DOHH2 (cell line): ENCODE measurements around the gene CLCA4.

Source experiments
- EZH2phosphoT487 ChIP-seq: fragments of 200-600 bp; sonication (generic); IDR thresholded peaks from 2 replicates; pipeline ENCODE4 v1.6.1; 2017; ENCODE audit warnings: borderline replicate concordance, mild to moderate bottlenecking, antibody characterized with exemption, low read length, moderate library complexity, mixed read lengths
- TF ChIP-seq, protein P1 (sequence below): fragments of 200-600 bp; sonication (generic); IDR thresholded peaks from one replicate; pipeline ENCODE4 v1.5.1; 2014; ENCODE audit warnings: antibody characterized with exemption, mild to moderate bottlenecking, low read depth, low read length; ENCODE audit not compliant: poor library complexity, severe bottlenecking

- TF ChIP-seq, protein P1, sequence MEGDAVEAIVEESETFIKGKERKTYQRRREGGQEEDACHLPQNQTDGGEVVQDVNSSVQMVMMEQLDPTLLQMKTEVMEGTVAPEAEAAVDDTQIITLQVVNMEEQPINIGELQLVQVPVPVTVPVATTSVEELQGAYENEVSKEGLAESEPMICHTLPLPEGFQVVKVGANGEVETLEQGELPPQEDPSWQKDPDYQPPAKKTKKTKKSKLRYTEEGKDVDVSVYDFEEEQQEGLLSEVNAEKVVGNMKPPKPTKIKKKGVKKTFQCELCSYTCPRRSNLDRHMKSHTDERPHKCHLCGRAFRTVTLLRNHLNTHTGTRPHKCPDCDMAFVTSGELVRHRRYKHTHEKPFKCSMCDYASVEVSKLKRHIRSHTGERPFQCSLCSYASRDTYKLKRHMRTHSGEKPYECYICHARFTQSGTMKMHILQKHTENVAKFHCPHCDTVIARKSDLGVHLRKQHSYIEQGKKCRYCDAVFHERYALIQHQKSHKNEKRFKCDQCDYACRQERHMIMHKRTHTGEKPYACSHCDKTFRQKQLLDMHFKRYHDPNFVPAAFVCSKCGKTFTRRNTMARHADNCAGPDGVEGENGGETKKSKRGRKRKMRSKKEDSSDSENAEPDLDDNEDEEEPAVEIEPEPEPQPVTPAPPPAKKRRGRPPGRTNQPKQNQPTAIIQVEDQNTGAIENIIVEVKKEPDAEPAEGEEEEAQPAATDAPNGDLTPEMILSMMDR: no peak
- TF ChIP-seq EZH2phosphoT487: 0 out of 2 replicates have a peak, but pooled peaks have one; percentile 3
These were observed 43.3 kb upstream of the CLCA4 start for GRCh38 chr1:86503406-86504136.
